ENCODE data around the gene SCAMP1. TPM values are rescaled to one million over a fixed set of nuclear protein-coding genes. Genes with fewer than 3 reads are reported as not detected.
"Not testable (repeated sequence)": the region's sequence is repeated elsewhere in the genome, so short reads cannot be mapped to it uniquely, and the experiment has no call there.

Gene SCAMP1
- total RNA-seq, 2 donors from 2014 or later: 21.0 to 39.3 TPM

DNA sequence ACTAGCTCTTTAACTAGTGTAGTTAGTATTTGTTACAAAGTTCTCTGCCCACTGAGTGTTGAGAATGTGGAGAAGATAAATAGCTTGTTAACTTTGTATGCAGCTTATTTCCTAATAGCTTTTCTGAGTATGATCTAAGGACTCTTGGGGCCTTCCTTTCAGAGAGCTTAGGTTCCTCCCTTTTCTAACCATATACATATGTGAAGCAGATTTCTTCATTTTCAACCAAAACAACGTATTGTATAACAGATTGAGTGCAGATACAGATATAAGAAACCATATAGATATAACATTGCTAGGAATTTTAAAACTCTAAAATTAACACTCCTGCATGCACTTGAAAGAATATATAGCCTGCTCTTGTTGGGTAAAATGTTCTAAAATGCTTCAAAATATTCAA lies 70.4 kb downstream of the SCAMP1 start:
- Histone ChIP-seq H3K27me3 (no peaks in the 10 kb centered on the region), H3K36me3 (peaks cover 8% of the 10 kb centered on the region), H3K9me3 (no peaks in the 10 kb centered on the region), H3K27ac (no peak overlapping the region), H3K4me3 (no peak overlapping the region), H3K4me1 (no peaks in the 10 kb centered on the region)
- DNase-seq (ENCODE audit: low spot score): no peak
- TF ChIP-seq, protein P1, sequence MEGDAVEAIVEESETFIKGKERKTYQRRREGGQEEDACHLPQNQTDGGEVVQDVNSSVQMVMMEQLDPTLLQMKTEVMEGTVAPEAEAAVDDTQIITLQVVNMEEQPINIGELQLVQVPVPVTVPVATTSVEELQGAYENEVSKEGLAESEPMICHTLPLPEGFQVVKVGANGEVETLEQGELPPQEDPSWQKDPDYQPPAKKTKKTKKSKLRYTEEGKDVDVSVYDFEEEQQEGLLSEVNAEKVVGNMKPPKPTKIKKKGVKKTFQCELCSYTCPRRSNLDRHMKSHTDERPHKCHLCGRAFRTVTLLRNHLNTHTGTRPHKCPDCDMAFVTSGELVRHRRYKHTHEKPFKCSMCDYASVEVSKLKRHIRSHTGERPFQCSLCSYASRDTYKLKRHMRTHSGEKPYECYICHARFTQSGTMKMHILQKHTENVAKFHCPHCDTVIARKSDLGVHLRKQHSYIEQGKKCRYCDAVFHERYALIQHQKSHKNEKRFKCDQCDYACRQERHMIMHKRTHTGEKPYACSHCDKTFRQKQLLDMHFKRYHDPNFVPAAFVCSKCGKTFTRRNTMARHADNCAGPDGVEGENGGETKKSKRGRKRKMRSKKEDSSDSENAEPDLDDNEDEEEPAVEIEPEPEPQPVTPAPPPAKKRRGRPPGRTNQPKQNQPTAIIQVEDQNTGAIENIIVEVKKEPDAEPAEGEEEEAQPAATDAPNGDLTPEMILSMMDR (IDR thresholded peaks at IDR 0.05): no peak

DNA sequence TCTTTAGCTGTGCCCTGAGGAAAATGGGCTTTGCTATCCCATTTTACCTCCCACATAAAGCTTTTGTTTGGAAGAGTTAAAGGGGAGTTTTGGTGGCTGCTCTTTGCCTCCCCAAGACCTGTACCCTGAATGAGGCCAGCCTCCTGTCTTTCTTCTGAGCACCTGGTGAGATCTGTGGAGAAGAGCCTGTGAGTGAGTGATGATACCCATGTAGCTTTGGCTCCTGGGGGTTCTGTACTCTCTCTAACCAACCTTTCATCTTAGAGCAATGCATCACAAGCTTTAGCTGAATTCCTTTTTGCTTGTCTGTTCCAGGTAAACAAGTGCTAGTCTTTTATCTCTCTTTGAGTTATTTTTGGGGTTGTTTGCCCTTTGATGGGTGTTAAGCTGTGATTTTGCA lies 73.6 kb downstream of the SCAMP1 start:
- Histone ChIP-seq H3K4me1 (no peaks in the 10 kb centered on the region), H3K4me3 (no peak overlapping the region), H3K36me3 (peaks cover 5% of the 10 kb centered on the region), H3K27me3 (no peaks in the 10 kb centered on the region), H3K27ac (no peak overlapping the region), H3K9me3 (no peaks in the 10 kb centered on the region)
- TF ChIP-seq, protein P1 (IDR thresholded peaks at IDR 0.05): no peak
- DNase-seq (ENCODE audit: low spot score): no peak

DNA sequence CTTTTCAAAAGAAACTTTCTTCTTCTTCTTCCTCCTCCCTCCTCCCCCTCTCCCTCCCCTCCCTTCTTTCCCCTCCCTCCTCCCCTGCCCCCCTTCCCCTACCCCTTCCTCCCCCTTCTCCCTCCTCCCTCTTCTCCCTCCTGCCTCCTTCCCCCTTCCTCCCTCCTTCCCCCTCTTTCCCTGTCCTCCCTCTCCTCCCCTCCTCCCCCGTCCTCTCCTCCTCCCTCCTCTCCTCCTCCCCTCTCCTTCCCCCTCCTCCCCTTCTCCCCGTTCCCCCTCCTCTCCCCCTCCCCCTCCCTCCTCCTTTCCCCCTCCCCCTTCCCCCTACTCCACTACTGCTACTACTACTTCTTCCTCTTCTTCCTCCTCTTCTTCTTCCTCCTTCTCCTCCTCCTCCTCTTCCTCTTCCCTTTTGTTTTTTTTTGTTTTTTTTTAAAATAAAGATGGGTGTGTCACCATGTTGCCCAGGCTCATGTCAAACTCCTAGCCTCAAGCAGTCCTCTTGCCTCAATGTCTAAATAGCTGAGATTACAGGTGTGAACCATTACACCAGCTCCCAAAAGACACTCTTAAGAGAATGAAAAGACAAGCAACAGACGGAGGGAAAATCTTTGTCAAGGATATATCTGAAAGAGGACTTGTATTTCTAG lies 87.5 kb downstream of the SCAMP1 start:
- Histone ChIP-seq H3K4me1 (no peaks in the 10 kb centered on the region), H3K4me3 (no peak overlapping the region), H3K36me3 (peaks cover 12% of the 10 kb centered on the region), H3K9me3 (no peaks in the 10 kb centered on the region), H3K27me3 (no peaks in the 10 kb centered on the region), H3K27ac (no peak overlapping the region)
- DNase-seq (ENCODE audit: low spot score): no peak
- TF ChIP-seq, protein P1 (IDR thresholded peaks at IDR 0.05): no peak

DNA sequence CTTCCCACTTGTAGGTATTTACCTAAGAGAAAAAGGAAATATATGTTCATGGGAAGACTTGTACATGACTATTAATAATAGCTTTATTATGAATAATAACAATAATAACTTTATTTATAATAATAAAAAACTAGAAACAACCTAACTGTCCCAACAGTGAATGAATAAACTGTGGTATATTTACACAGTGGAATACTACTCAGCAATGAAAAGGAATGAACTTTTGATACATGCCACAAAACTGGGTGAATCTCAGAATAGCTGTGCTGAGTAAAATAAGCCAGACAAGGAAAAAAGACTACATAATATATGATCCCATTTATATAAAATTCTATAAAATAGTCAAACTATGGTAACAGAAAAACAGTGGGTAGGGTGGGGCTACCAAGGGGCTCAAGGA lies 88.7 kb downstream of the SCAMP1 start:
- H3K4me1 ChIP-seq: no peaks in the 10 kb centered on the region
- TF ChIP-seq, protein P1 (IDR thresholded peaks at IDR 0.05): no peak
- H3K9me3 ChIP-seq: no peaks in the 10 kb centered on the region
- H3K36me3 ChIP-seq: peaks cover 12% of the 10 kb centered on the region
- H3K4me3 ChIP-seq: no peak overlapping the region
- no peaks in the 10 kb centered on the region for H3K27me3 ChIP-seq
- DNase-seq (ENCODE audit: low spot score): no peak
- H3K27ac ChIP-seq: no peak overlapping the region

DNA sequence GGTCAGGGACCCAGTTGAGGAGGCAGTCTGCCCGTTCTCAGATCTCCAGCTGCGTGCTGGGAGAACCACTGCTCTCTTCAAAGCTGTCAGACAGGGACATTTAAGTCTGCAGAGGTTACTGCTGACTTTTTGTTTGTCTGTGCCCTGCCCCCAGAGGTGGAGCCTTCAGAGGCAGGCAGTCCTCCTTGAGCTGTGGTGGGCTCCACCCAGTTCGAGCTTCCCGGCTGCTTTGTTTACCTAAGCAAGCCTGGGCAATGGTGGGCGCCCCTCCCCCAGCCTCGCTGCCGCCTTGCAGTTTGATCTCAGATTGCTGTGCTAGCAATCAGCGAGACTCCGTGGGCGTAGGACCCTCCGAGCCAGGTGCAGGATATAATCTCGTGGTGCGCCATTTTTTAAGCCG lies 97.1 kb downstream of the SCAMP1 start:
- DNase-seq (ENCODE audit: low spot score); H3K4me3 ChIP-seq; H3K4me1 ChIP-seq; H3K27ac ChIP-seq; H3K36me3 ChIP-seq; H3K9me3 ChIP-seq; H3K27me3 ChIP-seq: not testable (repeated sequence)

DNA sequence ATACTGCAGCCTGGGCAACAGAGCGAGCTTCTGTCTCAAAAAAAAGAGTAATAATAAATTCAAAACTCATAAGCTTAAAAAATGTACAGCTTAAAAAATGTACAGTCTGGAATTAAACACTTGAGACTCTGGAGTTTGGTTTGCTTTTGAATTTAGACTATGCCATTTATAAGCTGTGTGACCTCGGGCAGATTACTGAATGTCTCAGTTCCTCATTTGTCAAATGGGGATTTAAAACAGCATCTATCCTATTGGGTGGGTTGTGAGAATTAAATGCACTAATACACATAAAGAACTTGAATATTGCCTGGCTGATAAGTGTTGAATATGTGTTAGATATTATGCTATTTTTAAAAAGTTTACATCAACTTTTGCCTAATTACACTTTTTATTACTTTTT lies 98.4 kb downstream of the SCAMP1 start:
- Histone ChIP-seq H3K27me3 (no peaks in the 10 kb centered on the region), H3K9me3 (no peaks in the 10 kb centered on the region), H3K4me3 (no peak overlapping the region), H3K4me1 (no peaks in the 10 kb centered on the region), H3K36me3 (no peaks in the 10 kb centered on the region), H3K27ac (no peak overlapping the region)
- TF ChIP-seq, protein P1 (IDR thresholded peaks at IDR 0.05): no peak
- no peak for DNase-seq (ENCODE audit: low spot score)

Data from right atrium auricular region (tissue), 2 donors.